Measurements from ENCODE around the gene SFI1.

DNA sequence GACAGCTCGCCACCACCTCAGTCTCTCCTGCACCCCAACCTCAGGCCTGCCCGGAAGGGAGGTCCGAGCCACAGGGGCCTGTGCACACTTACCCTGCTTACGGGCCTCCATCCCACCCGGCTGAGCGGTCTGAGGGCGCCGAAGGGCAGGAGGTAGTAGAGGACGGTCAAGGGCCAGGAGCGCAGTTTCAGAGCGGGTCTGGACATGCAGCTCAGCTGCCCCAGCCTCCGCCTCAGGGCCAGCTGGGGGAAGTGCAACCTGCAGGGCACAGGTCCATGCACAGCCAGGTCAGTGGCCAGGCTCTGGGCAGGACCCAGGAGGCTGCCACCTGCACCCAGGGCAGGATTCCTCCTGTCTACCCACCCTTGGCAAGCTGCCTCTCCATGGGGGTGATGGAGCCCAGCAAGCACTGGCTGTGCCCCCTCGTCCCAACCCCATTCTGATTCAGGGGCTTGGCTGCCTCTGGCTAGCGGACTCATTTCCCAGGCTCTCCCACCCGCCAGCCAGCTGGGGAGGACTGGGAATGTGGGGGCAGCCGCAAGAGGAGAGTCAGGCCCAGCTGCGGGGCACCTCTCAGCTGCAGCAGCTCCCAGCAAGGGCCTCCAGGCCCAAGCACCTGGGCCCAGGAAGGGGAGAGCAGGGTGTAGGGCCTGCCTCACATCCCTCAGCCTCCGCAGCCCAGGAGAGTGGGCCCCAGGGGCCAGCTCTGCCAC, 127.4 kb downstream of the SFI1 start:
- TF ChIP-seq, protein P1, sequence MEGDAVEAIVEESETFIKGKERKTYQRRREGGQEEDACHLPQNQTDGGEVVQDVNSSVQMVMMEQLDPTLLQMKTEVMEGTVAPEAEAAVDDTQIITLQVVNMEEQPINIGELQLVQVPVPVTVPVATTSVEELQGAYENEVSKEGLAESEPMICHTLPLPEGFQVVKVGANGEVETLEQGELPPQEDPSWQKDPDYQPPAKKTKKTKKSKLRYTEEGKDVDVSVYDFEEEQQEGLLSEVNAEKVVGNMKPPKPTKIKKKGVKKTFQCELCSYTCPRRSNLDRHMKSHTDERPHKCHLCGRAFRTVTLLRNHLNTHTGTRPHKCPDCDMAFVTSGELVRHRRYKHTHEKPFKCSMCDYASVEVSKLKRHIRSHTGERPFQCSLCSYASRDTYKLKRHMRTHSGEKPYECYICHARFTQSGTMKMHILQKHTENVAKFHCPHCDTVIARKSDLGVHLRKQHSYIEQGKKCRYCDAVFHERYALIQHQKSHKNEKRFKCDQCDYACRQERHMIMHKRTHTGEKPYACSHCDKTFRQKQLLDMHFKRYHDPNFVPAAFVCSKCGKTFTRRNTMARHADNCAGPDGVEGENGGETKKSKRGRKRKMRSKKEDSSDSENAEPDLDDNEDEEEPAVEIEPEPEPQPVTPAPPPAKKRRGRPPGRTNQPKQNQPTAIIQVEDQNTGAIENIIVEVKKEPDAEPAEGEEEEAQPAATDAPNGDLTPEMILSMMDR (IDR thresholded peaks at IDR 0.05 in 8 of 11, conservative IDR thresholded peaks at IDR 0.05 in 3 of 11): no peak
- no peak for TF ChIP-seq POLR2A (IDR thresholded peaks at IDR 0.05)
